Heart right ventricle (tissue), 16 donors: ENCODE data around the gene SIAH3. TPM values are rescaled to one million over a fixed set of nuclear protein-coding genes. Genes with fewer than 3 reads are reported as not detected.

Experiments used
- ATAC-seq, 8 donors: fragments of 200-7000 bp; cut with Tn5 transposase; one replicate each; pipeline ENCODE4 v1.9.1; 2020; ENCODE audit warnings: mild to moderate bottlenecking in 8 of 8, moderate library complexity in 8 of 8, moderate number of reproducible peaks in 1 of 8
- DNase-seq, 2 donors: peaks; one replicate each; pipeline ENCODE4 v3.0.0-alpha.2; 2020
- H3K27ac ChIP-seq, 10 donors: fragments of 200-600 bp; sonication (generic) in 2 of 10; one replicate each; pipeline versions ENCODE4 v1.5.0 to v1.8.0; 2020 to 2022; ENCODE audit warnings: mild to moderate bottlenecking in 3 of 10
- H3K27me3 ChIP-seq, 7 donors: fragments of 200-600 bp; one replicate each; pipeline ENCODE4 v1.8.0; 2021 to 2022; ENCODE audit warnings: mild to moderate bottlenecking in 2 of 7
- H3K36me3 ChIP-seq, 9 donors: fragments of 200-600 bp; sonication (generic) in 1 of 9; one replicate each; pipeline versions ENCODE4 v1.5.0 to v1.8.0; 2020 to 2022; ENCODE audit warnings: mild to moderate bottlenecking in 2 of 9
- H3K4me1 ChIP-seq, 9 donors: fragments of 200-600 bp; sonication (generic) in 1 of 9; one replicate each; pipeline versions ENCODE4 v1.5.0 to v1.8.0; 2020 to 2022; ENCODE audit warnings: mild to moderate bottlenecking in 4 of 9
- H3K4me3 ChIP-seq, 10 donors: fragments of 200-600 bp; sonication (generic) in 2 of 10; one replicate each; pipeline versions ENCODE4 v1.5.0 to v1.8.0; 2020 to 2022; ENCODE audit warnings: mild to moderate bottlenecking in 7 of 10, moderate library complexity in 2 of 10
- H3K9me3 ChIP-seq, 11 donors: fragments of 200-600 bp in 10 of 11; sonication (generic) in 2 of 11; one replicate each; pipeline versions ENCODE4 v1.5.0 to v1.8.0; 2013 to 2022; ENCODE audit warnings: mild to moderate bottlenecking in 2 of 11, control low read depth in 1 of 11, moderate library complexity in 1 of 11
- CTCF ChIP-seq, 9 donors: fragments of 200-600 bp; sonication (generic) in 2 of 9; IDR thresholded peaks; one replicate each; pipeline versions ENCODE4 v1.5.0 to v1.8.0; 2021 to 2022; ENCODE audit warnings: antibody characterized with exemption in 9 of 9, mild to moderate bottlenecking in 5 of 9, moderate library complexity in 1 of 9
- WGBS, 2 donors: extraction: QIAGEN DNeasy Blood & Tissue Kit; methylation state at CpG; one replicate each; pipeline ENCODE4 v1.1.7; 2013; ENCODE audit warnings: inconsistent platforms in 1 of 2; 5-methylcytosine and 5-hydroxymethylcytosine counted together
- intact Hi-C, 10 donors: fragments of 100-400 bp; cut with DNase I; formaldehyde crosslinking; loops; one replicate each; pipeline versions ENCODE4 v1.11.1 to v1.14.2; 2022
- polyA plus RNA-seq, 2 donors: library from polyadenylated mRNA; stranded (reverse); fragments of 200-250 nt; gene quantifications; one replicate each; pipeline ENCODE4 v1.2.3, GENCODE V29; 2013
- total RNA-seq, 10 donors: library from RNA; stranded (reverse); fragmentation: NEBNext Ultra II Directional in 3 of 10; extraction: Animal tissue kit (Norgen Biotek cat#: 25700) in 3 of 10; gene quantifications; one replicate each; pipeline versions ENCODE4 v1.2.1 to v1.2.4, GENCODE V29; 2021 to 2023
- donor health status: Arrhythmogenic right ventricular cardiomyopathy.
- donor health status: ischemic (EF 13 %, LVEDD 7.1; RV severe dilation, severe dysfunction).
- donor health status: healthy with polysubstance abuse.
- donor health status: DM: no; HTN: yes; CAD: no.
- donor health status: DM: no; HTN: no; CAD: no.
- donor health status: ischemic (EF 25% LVEDD 6.9; RV normal size, moderate dysfunction).
- donor health status: ischemic (EF 25% LVEDD 5.7; RV mildly dilated, moderate dysfunction).
- donor health status: healthy.
- donor health status: DM: yes; HTN: yes; CAD: no.
- donor health status: Ischemic cardiomyopathy.
- donor health status: ischemic (EF 35%, LVEDD 5.7; RV mildly dilated, moderate dysfunction).
- donor health status: nonischemic (EF 11% LVEDD 7.7; RV severe dilation, severe dysfunction).
- donor health status: DM: yes; HTN: yes; CAD: no.
- donor health status: PGD.
- donor health status: ischemic (EF 29% LVEDD 5.4; RV normal size, mild dysfunction).
- donor health status: nonischemic (EF 23%, LVEDD 6.1; RV moderate dilation, normal function).

Gene SIAH3
- total and polyA plus RNA-seq, 12 donors: under 0.01 to 0.10 (median 0.06) TPM; not detected in 8

DNA sequence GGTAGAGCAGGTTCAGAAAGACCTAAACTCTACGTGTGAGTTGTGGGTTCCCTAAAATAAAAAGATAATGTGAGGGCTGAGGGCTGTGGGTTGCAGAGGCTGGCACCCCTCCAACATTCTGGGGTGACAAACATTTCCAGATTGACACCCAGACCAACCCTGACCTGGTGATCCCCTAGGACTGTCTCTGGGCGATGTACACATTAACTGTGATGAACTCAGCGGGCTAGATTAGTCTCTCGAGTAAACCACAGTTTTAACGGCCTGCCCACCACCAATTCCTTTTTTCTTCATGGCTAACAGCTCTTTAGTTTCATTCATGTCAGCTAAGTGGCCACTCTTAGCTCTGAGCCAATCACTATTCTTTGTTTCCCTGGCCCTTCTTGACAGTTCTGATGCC, 24.8 kb downstream of the SIAH3 start:
- 71 to 78% methylated on average over 5 of the region's 5 CpGs for WGBS, 2 donors
- no peak for ATAC-seq
- Histone ChIP-seq H3K4me3 (no peak overlapping the region), H3K4me1 (peaks cover 0 to 21% (median 6%) of the 10 kb centered on the region in 9 donors), H3K27ac (no peak overlapping the region), H3K27me3 (no peaks in the 10 kb centered on the region), H3K9me3 (no peaks in the 10 kb centered on the region), H3K36me3 (no peaks in the 10 kb centered on the region)
- DNase-seq: no peak
- TF ChIP-seq CTCF (IDR thresholded peaks at IDR 0.05): no peak
- intact Hi-C loops: no loop called here

DNA sequence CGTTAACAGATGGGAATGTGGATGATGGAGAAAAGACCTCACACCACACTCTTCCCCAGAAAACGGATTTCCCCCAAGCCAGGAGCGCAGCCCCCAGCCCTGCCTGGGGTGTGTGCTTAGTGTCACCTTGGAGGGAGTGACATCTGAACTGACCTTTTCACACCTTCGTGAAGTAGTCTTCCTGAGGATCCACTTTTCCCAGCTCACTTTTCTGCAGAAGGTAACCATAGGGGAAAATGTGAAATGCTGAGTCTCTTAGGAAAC, 26.2 kb downstream of the SIAH3 start:
- no peak for ATAC-seq
- intact Hi-C loops: no loop called here
- no peak for TF ChIP-seq CTCF (IDR thresholded peaks at IDR 0.05)

DNA sequence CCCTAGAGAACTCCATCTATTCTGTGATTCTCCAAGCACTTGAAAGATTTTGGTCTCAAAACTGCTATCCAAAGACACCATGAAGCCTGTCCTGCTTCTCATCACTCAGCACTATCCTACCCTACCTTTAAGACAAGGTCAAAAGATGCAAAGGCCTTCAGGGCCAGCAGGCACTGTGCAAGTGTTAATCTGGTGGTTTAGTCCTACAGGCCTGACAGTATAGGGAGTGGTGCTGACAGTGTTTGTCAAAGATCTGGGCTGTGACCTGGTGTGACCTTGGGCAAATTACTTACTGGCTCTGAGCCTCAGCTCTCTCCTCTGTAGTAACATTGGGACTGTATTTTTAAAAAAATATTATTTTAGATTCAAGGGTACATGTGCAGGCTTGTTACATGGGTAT, 28.0 kb downstream of the SIAH3 start:
- H3K4me1 ChIP-seq: peaks cover 0 to 21% (median 6%) of the 10 kb centered on the region in 9 donors
- peak in 6 of 8 donors; percentile 47 to 73 (median 65) for ATAC-seq
- TF ChIP-seq CTCF (IDR thresholded peaks at IDR 0.05): no peak

More for the DNA sequence above, 26.2 kb downstream of the SIAH3 start:
- Histone ChIP-seq H3K27me3 (no peaks in the 10 kb centered on the region), H3K4me3 (no peak overlapping the region), H3K4me1 (peaks cover 0 to 21% (median 6%) of the 10 kb centered on the region in 9 donors), H3K9me3 (no peaks in the 10 kb centered on the region), H3K36me3 (no peaks in the 10 kb centered on the region), H3K27ac (no peak overlapping the region)
- 69 to 70% methylated on average over 4 of the region's 4 CpGs for WGBS, 2 donors
- DNase-seq: no peak

DNA sequence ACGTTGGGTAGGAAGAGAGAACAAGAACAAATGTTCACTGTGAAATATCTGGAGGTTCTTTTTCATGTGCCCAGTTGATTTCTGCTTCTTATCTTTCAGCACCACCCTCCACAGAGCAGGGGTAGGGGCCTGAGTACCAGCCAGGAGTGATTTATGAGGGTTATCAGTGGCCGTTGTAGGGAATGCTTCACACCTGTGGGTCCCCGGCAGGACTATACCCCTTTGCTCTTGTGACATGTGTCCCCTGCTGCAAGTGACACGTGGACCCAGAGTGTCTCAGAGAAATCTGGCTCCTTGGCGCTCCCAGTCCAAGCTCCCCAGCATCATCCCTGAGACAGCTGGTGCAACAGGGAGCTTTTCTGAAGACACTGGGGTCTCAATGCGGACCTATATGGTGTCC, 29.7 kb downstream of the SIAH3 start:
- Histone ChIP-seq H3K9me3 (peaks cover 0 to 9% (median 0%) of the 10 kb centered on the region in 11 donors), H3K27ac (no peak overlapping the region), H3K4me3 (no peak overlapping the region), H3K36me3 (no peaks in the 10 kb centered on the region), H3K27me3 (no peaks in the 10 kb centered on the region), H3K4me1 (peaks cover 0 to 13% (median 4%) of the 10 kb centered on the region in 9 donors)
- DNase-seq: no peak
- ATAC-seq: no peak
- intact Hi-C loops: no loop called here
- 48 to 57% methylated on average over 6 of the region's 6 CpGs for WGBS, 2 donors
- TF ChIP-seq CTCF (IDR thresholded peaks at IDR 0.05): no peak

More for the DNA sequence above, 28.0 kb downstream of the SIAH3 start:
- Histone ChIP-seq H3K27me3 (no peaks in the 10 kb centered on the region), H3K27ac (peak overlapping the region in 1 of 10 donors; percentile 35), H3K9me3 (peaks cover 0 to 2% (median 0%) of the 10 kb centered on the region in 11 donors), H3K36me3 (no peaks in the 10 kb centered on the region), H3K4me3 (no peak overlapping the region)
- intact Hi-C loops: no loop called here
- no peak for DNase-seq
